Transverse colon (tissue), 4 donors: ENCODE measurements around the gene GPBAR1. TPM values are rescaled to one million over a fixed set of nuclear protein-coding genes. Genes with fewer than 3 reads are reported as not detected.

Experiments used
- DNase-seq: peaks from one replicate; pipeline ENCODE4 v3.0.0-alpha.2; 2019
- H3K27ac ChIP-seq, 4 donors: fragments of 200-600 bp; sonication (generic); 2 replicates each; pipeline ENCODE4 v1.5.1; 2016 to 2018; ENCODE audit warnings: inconsistent platforms in 4 of 4
- H3K27me3 ChIP-seq: fragments of 200-600 bp; sonication (generic); 2 replicates; pipeline ENCODE4 v1.5.1; 2017; ENCODE audit warnings: inconsistent platforms
- H3K36me3 ChIP-seq, 4 donors: fragments of 200-600 bp; sonication (generic); 2 replicates each; pipeline ENCODE4 v1.5.1; 2017 to 2019; ENCODE audit warnings: inconsistent platforms in 4 of 4
- H3K4me1 ChIP-seq, 4 donors: fragments of 200-600 bp; sonication (generic); 2 replicates each; pipeline ENCODE4 v1.5.1; 2017 to 2020; ENCODE audit warnings: inconsistent platforms in 4 of 4
- H3K4me3 ChIP-seq, 4 donors: fragments of 200-600 bp; sonication (generic); 1 replicate in 1 of 4; 2 replicates in 3 of 4; pipeline versions ENCODE4 v1.5.1 to v1.6.1; 2017 to 2019; ENCODE audit warnings: inconsistent platforms in 4 of 4
- H3K9me3 ChIP-seq, 2 donors: fragments of 200-600 bp; sonication (generic); 2 replicates each; pipeline ENCODE4 v1.5.1; 2017 to 2019; ENCODE audit warnings: inconsistent platforms in 2 of 2
- EP300 ChIP-seq: sonication (generic); formaldehyde crosslinking; IDR thresholded peaks from one replicate; pipeline ENCODE4 v1.6.1; 2017; ENCODE audit warnings: antibody characterized with exemption, low read depth
- POLR2A ChIP-seq: fragments of 450-650 bp; IDR thresholded peaks from one replicate; pipeline ENCODE4 v1.6.1; 2016; ENCODE audit warnings: antibody characterized with exemption, mild to moderate bottlenecking, moderate library complexity
- POLR2AphosphoS5 ChIP-seq, 3 donors: sonication (generic); formaldehyde crosslinking; IDR thresholded peaks; one replicate each; pipeline ENCODE4 v1.6.1; 2016; ENCODE audit warnings: antibody characterized with exemption in 3 of 3
- WGBS, 2 donors: methylation state at CpG; one replicate each; pipeline ENCODE4 v1.1.5; 2018; ENCODE audit warnings: low coverage in 1 of 2; 5-methylcytosine and 5-hydroxymethylcytosine counted together
- in situ Hi-C, 4 donors: fragments of 200-750 bp; cut with MboI; loops; one replicate each; pipeline versions ENCODE4 v1.15.0 to v1.15.1; 2017; ENCODE audit warnings: low sequenced_read_pairs in 3 of 4, low pct_ligation_motif_present in 1 of 4, low pct_unique_long_range_greater_than_20kb in 1 of 4
- intact Hi-C: fragments of 100-400 bp; cut with DNase I; formaldehyde crosslinking; loops from one replicate; pipeline ENCODE4 v1.15.1; 2023; ENCODE audit warnings: low total_unique reads
- total RNA-seq, 4 donors: library from RNA; depleted of rRNA; stranded (reverse); fragments of >200 nt; gene quantifications; one replicate each; pipeline ENCODE4 v1.1.0, GENCODE V29; 2016
- TF ChIP-seq, protein P1 (sequence below), 5 experiments: fragments of 200-600 bp in 3 of 5; fragments of 450-650 bp in 2 of 5; sonication (generic) in 3 of 5; IDR thresholded peaks; 1 replicate in 2 of 5; 2 replicates in 3 of 5; pipeline ENCODE4 v1.5.1; 2016 to 2017; ENCODE audit warnings: antibody characterized with exemption in 5 of 5, inconsistent platforms in 3 of 5, mild to moderate bottlenecking in 2 of 5, moderate library complexity in 1 of 5

Gene GPBAR1
- total RNA-seq, 4 donors from 2014 or later = 2.5 to 3.0 TPM; not detected in 2

DNA sequence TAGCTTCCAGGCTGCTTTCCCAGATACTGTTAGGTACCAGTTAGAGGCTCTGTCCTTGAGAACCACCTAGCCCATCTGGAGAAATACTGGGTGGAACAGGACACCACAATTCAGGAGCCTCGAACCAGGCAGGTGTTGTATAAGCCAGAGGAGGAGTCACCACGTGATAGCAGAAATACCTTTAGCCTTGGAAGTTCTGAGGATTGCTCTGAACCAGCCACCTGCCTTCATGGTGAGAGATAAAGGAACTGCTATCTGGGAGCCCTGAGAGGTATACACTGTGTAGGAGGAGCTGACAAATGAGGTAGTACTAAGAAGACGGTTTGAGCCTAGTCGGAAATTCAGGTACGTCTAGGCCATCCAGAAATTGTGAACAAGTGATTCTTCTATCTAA, 7.6 kb upstream of the GPBAR1 start:
- TF ChIP-seq POLR2AphosphoS5 (IDR thresholded peaks at IDR 0.05) = no peak
- no peak for TF ChIP-seq POLR2A
- TF ChIP-seq, protein P1, sequence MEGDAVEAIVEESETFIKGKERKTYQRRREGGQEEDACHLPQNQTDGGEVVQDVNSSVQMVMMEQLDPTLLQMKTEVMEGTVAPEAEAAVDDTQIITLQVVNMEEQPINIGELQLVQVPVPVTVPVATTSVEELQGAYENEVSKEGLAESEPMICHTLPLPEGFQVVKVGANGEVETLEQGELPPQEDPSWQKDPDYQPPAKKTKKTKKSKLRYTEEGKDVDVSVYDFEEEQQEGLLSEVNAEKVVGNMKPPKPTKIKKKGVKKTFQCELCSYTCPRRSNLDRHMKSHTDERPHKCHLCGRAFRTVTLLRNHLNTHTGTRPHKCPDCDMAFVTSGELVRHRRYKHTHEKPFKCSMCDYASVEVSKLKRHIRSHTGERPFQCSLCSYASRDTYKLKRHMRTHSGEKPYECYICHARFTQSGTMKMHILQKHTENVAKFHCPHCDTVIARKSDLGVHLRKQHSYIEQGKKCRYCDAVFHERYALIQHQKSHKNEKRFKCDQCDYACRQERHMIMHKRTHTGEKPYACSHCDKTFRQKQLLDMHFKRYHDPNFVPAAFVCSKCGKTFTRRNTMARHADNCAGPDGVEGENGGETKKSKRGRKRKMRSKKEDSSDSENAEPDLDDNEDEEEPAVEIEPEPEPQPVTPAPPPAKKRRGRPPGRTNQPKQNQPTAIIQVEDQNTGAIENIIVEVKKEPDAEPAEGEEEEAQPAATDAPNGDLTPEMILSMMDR (IDR thresholded peaks at IDR 0.05) = no peak
- TF ChIP-seq EP300 = no peak
- no peak overlapping the region for H3K4me3 ChIP-seq
- in situ Hi-C loops (no loop called here), intact Hi-C loops (no loop called here)
- no peak for DNase-seq
- H3K9me3 ChIP-seq = no peaks in the 10 kb centered on the region
- H3K27ac ChIP-seq = no peak overlapping the region
- H3K27me3 ChIP-seq = no peaks in the 10 kb centered on the region
- H3K4me1 ChIP-seq = peaks cover 0 to under 1% (median 0%) of the 10 kb centered on the region in 4 donors
- peaks cover 0 to 73% (median 37%) of the 10 kb centered on the region in 4 donors for H3K36me3 ChIP-seq
- 50 to 78% methylated on average over 1 to 5 of the region's 5 CpGs for WGBS, 2 donors

DNA sequence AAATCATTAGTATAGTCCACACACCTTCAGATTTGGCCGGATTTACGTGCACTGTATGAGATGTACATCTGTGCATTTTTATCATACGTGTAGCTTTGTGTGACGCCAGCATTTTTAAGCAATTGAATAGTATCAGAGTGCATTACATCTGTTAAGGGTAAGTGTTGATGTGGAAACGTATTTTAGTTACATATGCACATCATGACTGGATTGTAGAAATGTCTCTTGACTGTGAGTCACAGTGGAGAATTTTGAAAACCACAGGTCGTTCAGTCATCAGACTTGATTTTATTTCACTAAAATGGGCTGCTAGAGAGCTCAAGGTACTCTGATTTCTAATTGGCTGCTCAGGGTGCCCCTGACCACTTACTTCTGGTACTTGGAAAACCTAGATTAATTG, 5.4 kb upstream of the GPBAR1 start:
- no peak overlapping the region for H3K4me3 ChIP-seq
- peaks cover 16 to 23% (median 20%) of the 10 kb centered on the region in 4 donors for H3K4me1 ChIP-seq
- TF ChIP-seq POLR2AphosphoS5 (IDR thresholded peaks at IDR 0.05) (no peak), EP300 (no peak), POLR2A (no peak)
- TF ChIP-seq, protein P1 (IDR thresholded peaks at IDR 0.05) = no peak
- intact Hi-C loops = loop anchor here (5.0 kb wide), 1 partner anchor 68 kb away; no protein-coding TSS in a partner anchor
- 68 to 73% methylated on average over 6 of the region's 6 CpGs for WGBS, 2 donors
- H3K36me3 ChIP-seq = peaks cover 0 to 51% (median 25%) of the 10 kb centered on the region in 4 donors
- no peaks in the 10 kb centered on the region for H3K9me3 ChIP-seq
- no peak overlapping the region for H3K27ac ChIP-seq
- in situ Hi-C loops = loop anchor here in 1 of 4 donors (5.0 kb wide), 1 partner anchor 63 kb away; no protein-coding TSS in a partner anchor
- DNase-seq = no peak
- H3K27me3 ChIP-seq = no peaks in the 10 kb centered on the region

DNA sequence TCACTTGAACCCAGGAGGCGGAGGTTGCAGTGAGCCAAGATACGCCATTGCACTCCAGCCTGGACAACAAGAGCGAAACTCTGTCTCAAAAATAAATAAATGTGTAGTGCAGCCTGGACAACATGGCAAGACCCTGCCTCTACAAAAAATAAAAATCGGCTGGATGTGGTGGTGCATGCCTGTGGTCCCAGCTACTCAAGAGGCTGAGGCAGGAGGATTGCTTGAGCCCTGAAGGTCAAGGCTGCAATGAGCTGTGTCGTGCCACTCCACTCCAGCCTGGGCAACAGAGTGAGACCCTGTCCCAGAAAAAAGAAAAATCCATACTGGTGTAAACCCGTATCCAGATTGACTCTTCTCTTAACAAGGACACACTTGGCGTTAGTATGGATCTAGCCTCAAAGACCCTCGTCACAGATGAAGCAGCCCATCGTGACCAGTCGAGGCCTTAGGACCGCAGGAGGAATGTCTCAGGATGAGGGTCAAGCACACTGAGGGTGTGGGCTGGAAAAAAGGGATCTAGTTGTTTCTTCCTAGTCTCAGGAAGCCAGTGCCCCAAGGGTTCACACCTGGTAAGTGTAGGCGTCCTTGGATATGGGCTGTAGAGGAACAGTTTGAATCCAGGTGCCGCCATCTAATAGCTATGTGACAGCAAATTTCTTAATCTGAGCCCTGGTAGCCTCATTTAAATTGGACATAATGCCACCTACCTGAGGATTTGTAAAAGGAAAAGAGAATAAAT, 4.0 kb upstream of the GPBAR1 start:
- Histone ChIP-seq H3K4me1 (peaks cover 29 to 36% (median 33%) of the 10 kb centered on the region in 4 donors), H3K36me3 (peaks cover 0 to 38% (median 18%) of the 10 kb centered on the region in 4 donors), H3K27ac (peak overlapping the region in 3 of 4 donors; percentile 14 to 87 (median 41)), H3K4me3 (no peak overlapping the region), H3K27me3 (no peaks in the 10 kb centered on the region), H3K9me3 (no peaks in the 10 kb centered on the region)
- in situ Hi-C loops (loop anchor here in 1 of 4 donors (5.0 kb wide), 1 partner anchor 64 kb away; no protein-coding TSS in a partner anchor), intact Hi-C loops (loop anchor here (5.0 kb wide), 1 partner anchor 69 kb away; no protein-coding TSS in a partner anchor)
- DNase-seq = no peak
- WGBS, 2 donors = 91 to 100% methylated on average over 1 to 13 of the region's 13 CpGs
- TF ChIP-seq, protein P1 (IDR thresholded peaks at IDR 0.05) = no peak
- TF ChIP-seq POLR2AphosphoS5 (IDR thresholded peaks at IDR 0.05) (no peak), EP300 (no peak), POLR2A (no peak)

DNA sequence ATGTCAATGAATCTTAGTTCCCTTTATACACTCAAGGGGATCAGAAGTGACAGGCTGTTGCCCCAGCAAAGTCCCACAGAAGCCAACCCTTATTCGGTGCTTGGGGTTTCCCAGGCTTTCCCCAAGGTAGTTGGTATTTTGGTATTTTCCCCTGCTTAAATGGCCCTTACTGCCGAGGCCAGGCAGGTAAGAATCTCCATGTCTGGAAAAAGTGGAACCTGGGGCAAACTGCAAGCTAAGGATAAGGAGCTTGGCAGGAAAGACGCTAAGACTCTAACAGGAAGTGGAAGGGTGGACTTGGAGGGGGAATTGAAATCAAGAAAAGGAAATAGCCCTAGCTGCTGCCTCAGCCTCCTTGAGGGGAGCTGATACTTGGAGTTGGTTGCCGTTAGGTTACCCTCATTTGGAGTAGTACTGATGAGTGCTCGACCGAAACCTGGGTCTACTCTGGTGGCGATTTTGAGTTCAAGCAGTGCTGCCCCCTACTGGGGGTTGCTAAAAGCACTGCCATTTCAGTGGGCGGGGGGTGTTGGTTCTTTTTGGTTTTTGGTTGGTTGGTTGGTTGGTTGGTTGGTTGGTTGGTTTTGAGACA, 3.3 kb upstream of the GPBAR1 start:
- in situ Hi-C loops (loop anchor here in 1 of 4 donors (5.0 kb wide), 1 partner anchor 65 kb away; no protein-coding TSS in a partner anchor), intact Hi-C loops (loop anchor here (5.0 kb wide), 1 partner anchor 70 kb away; no protein-coding TSS in a partner anchor)
- Histone ChIP-seq H3K27ac (peak overlapping the region; percentile 14 to 87 (median 38)), H3K4me3 (no peak overlapping the region), H3K36me3 (peaks cover 0 to 30% (median 15%) of the 10 kb centered on the region in 4 donors), H3K27me3 (no peaks in the 10 kb centered on the region), H3K4me1 (peaks cover 36 to 43% (median 41%) of the 10 kb centered on the region in 4 donors), H3K9me3 (no peaks in the 10 kb centered on the region)
- DNase-seq = peak; percentile 31
- no peak for TF ChIP-seq EP300
- TF ChIP-seq, protein P1 (IDR thresholded peaks at IDR 0.05) = peak; percentile 32 to 70 (median 53)
- 43 to 68% methylated on average over 1 to 8 of the region's 8 CpGs for WGBS, 2 donors
